NCI-H226 (cell line): ENCODE measurements around the gene GNG12.
A peak's percentile ranks its signal among the peaks of the same experiment; 100 is the strongest.

Experiments
- DNase-seq: peaks from one replicate; pipeline ENCODE4 v3.0.0-alpha.2; 2015

GNG12 gene

DNA sequence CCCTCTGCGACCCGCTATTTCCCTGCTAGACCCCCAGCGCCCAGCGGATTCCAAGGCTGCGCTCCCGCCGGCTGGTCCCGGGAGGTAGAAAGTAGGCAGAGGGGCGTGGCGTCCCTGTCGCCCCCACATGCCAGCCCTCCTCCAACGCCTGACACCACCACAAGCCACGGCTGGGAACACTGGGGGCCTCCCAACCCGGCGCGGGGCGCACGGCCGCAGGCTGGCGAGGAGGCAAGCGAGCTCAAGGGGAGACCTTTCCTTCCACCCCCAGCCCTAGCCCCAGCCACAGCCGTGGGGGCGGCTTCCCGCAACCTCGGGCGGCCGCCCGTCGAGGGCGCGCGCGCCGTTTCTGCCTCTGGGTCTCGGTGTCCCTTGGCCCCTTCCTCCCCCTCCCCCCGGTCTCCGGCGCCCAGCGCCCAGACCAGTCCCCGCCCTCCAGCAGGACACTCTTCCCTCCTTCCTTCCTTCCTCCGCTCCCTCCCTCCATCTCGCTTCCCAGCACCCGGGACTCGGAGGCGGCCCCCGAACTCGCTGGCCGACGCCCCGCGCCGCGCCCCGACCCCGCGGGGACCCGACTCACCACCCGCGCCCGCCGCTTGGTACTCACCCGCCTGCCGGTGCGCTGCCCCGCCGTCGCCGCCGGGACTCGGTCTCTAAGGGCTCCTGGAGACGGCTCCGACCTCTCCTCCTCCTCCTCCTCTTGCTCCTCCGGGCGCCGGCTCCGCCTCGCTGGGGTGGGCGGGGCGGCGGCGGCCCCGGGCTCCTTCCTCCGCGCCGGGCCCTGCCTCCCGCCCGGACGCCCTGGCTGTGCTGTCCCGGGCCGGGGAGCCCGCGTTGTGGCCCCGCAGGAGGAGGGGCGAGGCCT, at the start of gene GNG12:
TSS of gene GNG12 (minus strand) at position 731 of the 865 bp plus-strand sequence. CDS start 125,781 bp downstream, outside the sequence.
- peak; percentile 82 for DNase-seq

DNA sequence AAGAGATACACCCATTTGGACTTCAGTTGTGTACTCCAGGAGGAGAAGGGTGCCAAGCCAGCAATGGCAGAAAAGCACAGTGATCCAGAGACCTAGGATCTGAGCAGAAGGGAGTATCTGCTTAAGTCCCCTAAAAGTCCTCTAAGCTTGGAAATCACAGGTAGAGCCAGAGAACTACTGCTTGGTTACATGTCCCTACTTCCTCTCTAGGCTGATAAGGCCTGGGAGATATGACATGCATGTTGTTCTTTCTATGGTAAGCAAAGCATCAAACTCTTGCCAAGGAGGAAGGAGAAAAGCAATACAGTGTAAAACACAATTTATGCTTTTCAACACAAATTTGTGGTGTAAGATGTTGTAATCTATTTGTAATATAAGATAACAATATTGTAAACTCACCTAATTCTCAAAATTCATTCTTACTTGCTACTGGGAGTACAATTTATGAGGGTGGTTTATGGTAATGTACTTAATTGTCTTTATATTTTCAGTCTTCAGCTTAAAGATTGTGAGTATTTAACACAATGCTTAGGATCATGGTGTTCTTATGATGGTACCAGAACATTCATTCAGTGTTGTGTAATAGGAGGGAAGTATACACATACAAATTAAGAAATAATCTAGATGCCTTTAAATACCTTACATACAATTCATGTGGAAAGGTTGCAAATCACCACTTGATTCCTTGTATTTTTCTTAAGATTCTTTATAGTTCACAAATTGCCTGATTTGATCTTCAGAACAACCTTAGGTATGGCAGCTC, 49.1 kb upstream of the GNG12 start:
- DNase-seq = no peak

DNA sequence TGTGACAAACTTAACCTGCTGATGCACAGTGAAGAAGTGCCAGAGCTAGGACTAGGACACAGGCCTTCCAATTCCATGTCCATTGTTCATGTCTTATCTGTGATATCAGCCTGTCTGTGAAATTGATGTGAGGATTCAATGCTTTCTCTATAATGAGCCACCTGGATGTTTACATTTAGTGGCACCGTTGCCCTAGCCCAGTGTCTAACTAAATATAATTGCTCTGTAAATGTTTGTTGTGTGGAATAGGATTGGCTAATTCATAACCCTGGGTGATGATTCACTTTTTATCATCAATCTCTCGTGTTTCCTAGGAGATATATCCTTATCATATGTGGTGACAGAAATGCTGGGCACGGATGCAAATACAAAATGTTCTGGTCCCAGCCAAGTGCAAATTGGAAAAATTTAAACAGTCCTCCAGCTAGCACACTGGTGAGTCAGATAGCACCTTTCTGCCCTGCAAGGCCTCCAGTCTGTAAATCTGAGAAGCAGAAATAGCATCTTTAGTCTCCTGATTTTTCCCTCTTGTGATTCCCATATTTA, 46.9 kb upstream of the GNG12 start:
- peak; percentile 92 for DNase-seq

DNA sequence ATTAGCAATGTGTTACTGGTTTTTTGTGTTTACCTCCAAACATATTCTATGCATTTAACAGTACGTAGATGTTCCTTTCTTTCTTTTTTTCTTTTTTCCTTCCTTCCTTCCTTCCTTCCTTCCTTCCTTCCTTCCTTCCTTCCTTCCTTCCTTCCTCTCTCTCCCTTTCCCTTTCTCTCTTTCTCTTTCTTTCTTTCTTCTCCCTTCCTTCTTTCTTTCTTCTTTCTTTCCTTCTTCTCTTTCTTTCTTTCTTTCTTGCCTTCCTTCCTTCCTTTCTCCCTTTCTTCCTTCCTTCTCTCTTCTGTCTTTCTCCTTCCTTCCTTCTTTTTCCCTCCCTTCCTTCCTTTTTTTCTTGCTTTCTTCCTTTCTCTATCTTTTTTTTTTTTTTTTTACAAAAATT, 46.2 kb upstream of the GNG12 start:
- no peak for DNase-seq

DNA sequence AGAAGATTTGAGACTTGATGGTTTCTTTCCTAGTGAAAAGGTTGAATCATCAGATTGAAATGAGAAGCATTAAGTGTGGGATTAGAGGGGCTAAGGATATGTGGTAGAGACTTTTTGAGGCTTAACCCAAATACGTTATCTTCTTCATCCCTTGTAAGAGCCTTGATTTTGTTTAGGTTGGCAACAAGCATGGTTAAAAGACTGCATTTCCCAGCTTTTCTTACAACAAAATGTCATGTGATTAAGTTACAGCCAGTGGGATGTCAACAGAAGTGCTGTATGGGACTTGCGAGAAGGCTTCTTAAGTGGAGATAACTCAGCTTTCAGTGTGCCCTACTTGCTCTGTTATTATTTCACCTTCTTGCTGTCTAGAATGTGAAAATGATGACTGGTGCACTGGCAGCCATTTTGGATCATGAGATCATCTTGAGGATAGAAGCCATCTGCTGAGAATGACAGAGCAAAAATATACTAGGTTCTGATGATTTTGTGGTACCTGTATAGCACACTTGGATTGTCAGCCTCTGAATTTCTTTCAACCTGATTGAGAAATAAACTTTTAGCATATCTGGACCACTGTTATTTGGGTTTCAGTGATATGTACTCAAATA, 41.3 kb upstream of the GNG12 start:
- no peak for DNase-seq

DNA sequence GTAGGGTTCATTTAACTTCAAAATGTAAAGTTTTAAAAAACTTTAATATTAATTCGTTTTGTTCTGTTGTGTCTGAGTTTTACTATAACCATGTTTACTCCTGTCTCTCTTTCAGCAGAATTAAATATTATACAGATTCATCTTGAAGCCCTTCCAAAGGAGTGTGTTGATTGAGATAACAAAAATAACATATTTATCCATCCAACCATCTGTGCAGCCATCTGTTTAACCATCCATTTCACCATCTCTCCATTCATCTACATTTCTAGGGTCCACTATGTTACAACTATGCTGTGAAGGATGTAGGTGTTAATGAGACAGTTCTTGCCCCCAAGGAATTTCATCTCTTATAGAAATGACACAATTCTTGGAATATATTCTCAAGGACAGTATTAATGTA, 36.0 kb upstream of the GNG12 start:
- DNase-seq = no peak

DNA sequence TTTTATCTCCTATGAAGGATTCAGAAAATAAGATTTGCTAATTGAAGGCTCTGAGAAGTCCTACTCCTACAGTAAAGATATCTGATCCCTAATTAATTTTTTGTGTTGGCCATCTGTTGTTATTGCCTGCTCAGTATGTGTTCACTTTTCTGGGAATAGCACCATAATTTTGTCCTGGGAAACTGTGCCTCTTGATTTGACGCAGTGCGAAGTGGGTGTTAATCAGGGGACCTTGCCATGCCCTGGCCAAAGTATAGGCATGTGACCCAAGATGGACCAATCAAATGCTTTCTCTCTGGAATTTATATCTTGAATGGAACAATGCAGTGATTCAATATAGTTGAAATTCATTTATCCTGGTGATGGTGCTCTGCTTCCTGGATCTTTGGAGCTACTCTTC, 30.4 kb upstream of the GNG12 start:
- DNase-seq = no peak

DNA sequence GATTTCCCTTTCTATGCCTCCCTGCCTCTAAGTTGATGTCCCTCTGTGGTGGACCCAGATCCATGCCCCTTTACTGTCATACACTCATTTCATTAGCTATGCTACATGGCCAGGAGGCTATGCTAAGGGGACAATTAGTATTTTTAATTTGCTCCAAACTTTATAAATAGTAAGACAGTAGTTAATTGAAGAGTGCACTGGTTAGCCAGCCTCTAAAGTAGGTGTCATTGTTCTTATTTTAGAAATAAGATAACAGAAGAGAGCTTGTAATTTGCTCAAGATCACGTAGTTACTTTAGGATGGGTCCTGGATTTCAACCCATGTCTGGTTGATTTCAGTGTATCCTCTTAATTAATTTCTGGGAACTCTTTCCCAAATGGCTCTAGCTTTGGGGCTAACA, 29.4 kb upstream of the GNG12 start:
- no peak for DNase-seq

DNA sequence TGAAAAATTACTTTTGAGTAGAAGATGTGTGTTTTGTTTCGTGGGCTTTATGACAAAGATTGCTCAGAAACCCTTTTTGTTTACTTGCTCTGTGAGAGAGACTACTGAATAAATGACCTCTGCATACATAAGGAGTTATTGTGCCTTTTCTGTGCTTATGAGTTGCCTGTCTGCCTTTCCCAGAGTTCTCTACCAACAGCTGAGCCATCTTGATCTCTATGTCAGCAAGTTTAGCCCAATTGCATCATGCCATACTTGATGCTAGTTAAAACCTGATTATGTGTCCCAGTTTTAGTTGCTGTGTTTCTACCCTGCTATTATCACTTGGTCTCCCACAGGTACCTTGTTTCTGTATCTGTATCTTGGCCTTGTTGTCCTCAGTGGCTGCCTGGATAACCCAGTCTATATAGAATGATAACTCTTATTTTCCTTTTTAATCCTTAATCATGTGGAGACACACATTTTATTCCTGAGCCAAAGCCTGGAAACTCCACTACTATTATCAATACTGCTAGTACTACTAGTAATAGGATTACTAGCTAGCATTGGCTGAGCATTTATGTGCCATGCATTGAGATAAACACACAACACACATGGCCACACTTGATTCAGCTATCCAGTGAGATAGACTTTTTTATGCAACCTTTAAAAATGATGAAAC, 28.7 kb upstream of the GNG12 start:
- no peak for DNase-seq

DNA sequence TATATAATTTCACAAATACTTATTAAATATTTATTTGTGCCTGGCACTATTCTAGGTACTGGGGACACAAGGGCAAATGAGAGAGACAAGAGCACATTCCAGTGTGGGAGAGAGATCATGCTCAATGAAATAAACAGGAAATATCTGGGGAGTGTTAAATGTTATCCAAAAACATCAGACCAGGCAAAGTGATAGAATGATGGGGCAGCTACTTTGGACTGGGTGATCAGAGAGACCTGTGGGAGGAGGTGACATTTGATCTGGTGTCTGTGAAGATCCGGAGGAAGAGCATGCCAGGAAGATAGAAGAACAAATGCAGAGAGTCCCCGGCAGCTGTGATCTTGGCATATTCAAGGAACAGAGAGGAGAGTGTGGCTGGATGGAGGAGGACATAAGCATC, 27.5 kb upstream of the GNG12 start:
- DNase-seq = no peak

DNA sequence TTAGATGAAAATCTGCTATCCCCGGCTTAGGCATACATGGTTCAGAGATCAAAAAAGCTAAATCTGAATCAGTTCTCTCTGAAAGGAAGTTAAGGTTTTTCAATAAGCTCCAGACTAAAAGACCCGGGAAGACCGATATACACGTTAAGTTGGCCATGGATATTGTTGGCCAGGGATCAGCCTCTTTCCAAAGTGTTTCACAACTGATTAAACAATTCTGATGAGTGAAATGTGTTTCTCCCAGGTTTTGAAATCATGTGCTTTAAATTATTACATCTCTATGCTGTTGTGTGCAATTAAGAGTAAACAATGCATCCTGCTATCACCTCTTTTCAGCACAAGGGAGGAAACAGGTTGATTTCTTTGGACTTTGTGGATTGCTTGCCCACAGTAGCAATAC, 23.7 kb upstream of the GNG12 start:
- DNase-seq = no peak

DNA sequence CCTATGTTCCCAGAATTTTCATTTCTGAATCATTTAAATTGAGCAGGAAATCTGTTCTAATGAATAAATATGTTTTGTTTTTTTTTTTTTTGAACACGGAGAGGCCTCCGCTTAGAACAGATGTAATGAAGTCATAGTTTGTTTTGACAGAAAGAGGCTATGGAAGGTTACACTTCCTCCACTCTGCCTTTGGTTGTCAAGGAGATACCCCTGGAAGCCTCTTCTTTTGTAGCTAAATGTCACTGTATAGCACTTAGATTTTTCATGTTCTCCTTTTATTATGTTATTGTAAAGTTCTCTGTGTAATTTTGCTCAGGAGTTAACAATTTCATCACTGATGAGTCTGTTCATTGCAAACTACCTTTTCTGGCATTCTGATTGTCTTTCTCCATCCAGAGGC, 22.7 kb upstream of the GNG12 start:
- no peak for DNase-seq

DNA sequence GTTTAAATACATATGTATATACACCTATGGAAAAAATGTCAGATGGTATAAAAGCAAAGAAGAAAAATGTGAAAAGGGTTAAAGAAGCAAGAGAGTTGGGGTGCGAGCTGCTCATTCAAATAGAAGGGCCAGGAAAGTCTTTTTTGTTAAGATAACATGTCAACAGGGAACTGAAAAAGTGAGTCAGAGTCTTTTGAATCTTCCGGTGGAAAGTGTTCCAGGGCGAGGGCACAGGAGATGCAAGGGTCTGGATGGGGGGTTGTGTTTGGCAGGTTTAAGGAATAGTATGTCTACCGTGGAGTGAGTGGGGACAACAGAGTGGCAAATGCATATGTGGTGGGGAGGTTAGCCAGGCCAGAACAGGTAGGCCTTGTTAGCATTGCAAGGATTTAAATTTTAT, 22.2 kb upstream of the GNG12 start:
- DNase-seq = no peak

DNA sequence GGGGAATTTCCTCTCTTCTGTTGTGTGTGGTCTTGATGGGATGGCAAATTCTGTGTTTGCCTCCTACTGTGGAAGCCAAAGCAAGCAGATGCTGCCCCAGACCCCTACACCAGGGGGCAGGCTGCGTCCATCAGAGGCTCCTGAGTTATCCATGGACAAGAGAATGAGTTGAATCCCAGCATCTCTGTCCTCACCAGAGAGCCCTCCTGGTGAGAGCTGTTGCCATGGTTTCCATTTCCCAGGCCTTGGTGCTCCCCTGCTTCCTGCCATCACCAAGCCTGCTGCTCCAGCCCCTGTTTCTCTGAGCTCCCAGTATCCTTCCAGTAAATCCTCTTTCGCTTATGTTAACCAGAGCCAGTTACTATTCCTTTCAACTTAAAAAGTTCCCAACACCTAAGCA, 20.4 kb upstream of the GNG12 start:
- DNase-seq = peak; percentile 67

DNA sequence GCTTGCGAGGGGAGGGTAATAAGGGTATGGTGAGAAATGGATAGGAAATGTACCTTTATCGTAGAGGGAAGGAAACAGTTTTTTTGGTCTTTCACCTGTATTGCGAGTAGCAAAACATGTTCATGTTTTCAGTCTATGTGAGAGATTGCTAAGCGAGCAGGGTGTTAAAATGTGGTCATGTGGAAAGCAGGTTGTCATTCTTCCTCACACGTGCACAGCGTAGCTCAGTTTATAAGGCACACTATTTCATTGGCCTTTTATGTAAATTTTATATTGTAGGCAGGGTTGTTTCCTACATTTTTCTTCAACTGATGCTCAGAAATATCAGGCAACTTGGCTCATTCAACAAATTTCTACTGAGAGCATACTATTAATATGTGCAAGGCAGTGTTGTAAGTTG, 18.5 kb upstream of the GNG12 start:
- no peak for DNase-seq

DNA sequence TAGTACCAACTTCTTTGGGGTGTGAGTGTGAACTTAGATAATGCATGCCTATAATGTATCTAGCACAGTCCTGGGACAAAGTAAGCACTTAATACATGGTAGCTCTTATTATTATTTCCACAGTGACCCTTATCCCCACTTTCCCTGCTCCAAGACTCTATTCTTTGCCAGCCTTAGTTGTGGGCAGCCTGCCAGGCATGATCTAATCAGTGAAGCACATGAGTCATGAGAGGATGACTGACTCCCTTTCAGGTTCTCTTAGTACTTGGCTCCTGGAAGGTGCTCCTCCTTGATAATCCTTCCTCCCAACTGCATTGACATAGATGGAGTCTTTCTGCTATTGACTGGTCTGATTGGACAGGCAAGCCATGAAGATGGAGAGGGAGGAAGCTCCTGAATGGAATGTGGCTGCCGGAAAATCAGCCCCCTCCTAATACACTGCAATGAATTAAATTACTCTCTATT, 17.4 kb upstream of the GNG12 start:
- DNase-seq = peak; percentile 96

DNA sequence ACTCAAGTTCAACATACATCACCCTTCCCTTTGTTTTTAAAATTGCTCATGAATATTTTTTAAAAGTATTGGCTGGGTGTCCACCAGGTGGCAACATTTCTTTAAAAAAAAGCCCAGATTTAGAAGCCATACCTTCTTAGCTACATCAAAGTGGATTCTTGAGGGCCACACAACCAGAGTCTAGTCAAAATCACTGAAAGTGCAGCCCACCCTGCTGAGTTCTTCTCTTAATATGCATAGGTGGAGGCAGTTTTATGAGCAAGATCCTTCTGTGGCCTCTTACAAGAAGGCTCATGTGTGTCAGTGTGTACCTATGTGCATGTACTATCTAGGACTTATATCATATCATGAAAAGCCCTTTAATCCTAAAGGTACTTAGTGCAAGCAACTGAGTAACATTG, 16.9 kb upstream of the GNG12 start:
- DNase-seq = peak; percentile 39

DNA sequence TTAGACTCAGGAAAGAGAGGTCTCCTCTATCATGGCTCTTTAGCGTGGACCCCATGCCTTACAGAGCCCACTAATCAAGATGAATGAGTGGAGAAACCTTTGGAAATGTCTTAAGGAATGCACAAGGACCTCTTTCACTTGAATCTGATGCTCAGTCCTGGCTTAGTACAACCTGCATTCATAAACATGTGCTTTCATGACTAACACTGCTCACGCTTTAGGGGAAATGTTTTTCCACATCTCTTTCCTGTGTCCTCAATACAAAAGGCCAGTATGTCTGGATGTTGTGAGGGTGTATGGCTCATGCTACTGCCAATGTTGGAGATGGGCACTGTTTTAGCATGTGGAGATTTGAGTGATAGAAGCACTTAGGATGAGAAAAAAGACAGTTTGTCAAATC, 14.2 kb upstream of the GNG12 start:
- DNase-seq = no peak

DNA sequence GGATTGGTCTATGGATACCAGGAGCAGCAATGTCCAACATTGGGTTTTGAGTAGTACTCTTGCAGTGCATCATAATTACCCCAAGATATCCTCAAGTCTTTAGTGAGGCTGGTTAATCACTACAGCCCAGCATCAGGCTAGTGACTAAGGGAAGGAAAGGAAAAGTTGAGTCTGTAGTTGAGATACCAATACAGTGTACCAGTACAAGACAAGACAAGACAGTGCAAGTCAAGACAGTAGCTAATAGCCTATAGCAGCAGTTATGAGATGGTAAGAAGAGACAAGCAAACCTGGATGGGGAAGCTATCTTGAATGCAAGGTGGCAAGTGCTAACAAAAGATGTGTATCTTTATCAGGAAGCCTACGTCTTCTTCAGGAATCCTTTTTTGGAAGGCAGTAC, 13.3 kb upstream of the GNG12 start:
- no peak for DNase-seq

DNA sequence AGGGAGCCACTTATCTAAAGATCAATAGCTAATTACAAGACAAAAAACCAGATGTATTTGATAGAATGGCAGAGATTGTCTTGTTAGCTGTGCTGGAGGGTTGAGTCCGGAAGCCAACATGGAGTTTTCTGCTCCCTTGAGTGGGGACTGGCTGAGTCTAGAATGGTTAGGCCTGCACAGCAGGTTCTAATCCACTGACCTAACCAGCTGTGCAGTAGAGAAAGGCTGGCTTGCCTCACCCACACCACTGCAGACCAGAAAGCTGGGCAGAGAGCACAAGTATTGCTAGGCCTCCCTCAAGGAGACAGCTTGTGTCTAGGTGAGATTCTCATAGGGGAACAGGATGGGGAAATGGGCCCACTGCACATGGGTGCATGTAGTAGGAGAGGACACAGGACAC, 11.7 kb upstream of the GNG12 start:
- no peak for DNase-seq

DNA sequence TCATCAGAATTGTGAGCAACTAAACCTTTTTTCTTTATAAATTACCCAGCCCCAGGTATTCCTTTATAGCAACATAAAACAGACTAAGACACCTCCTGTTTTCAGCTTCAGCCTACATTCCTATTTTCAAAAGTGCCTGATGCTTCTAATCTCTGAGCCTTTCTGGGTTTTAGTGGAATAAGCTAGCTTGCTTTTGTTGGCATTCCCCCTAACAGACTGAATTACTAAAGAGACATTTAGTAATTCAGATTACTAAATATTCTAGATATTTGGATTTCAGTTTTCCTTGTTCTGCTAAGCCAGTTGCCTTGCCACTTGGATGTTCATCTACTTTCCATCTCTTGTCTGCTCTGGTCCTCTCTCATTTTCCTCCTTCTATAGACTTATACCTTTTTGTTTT, 10.5 kb upstream of the GNG12 start:
- DNase-seq = no peak

DNA sequence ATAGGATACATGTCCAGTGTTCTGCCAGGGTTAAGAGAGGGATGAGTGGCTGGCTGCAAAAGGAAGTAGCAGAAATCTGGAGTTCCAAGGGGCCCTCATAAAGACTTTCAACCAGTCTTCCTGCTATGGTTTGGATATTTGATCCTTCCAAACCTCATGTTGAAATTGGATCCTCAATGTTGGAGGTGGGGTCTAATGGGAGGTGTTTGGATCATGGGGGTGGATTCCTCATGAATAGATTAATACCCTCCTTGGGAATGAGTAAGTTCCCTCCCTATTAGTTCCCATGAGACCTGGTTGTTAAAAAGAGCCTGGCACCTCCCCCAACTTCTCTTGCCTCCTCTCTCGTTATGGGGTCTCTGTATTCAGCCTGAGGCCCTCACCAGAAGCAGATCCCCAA, 10.1 kb upstream of the GNG12 start:
- DNase-seq = peak; percentile 38

DNA sequence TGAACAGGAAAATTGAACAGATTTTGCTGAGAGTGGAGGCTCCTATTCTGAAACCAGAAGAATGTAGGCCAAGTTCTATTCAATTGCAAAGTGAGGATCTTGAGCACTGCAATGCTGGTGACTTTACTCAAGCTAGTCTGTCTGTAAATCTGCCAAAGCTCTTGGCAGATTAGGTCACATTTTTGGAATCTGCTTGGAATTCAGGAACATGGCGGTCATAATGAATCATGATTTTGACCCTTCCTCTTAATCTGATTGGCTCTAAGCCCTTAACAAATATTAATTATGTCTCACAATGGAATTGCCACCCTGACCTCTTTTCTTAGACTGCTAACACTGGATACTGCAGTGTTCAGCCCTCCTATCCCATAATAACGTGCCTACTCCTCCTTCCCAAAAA, 7.2 kb upstream of the GNG12 start:
- peak; percentile 87 for DNase-seq
